ENCODE measurements around the gene NEUROG3.
"Not testable (repeated sequence)": the region's sequence is repeated elsewhere in the genome, so short reads cannot be mapped to it uniquely, and the experiment has no call there.

Gene NEUROG3

GRCh38 chr10:69572159-69573055 is 815 bp downstream of the NEUROG3 start:
- no peak for DNase-seq (ENCODE audit: low read depth, low spot score)

GRCh38 chr10:69571618-69572158 is 1.5 kb downstream of the NEUROG3 start:
- no peak for DNase-seq (ENCODE audit: low read depth, low spot score)

- no peak for DNase-seq (ENCODE audit: low read depth, low spot score)
Measured at GRCh38 chr10:69570050-69570816, 3.0 kb downstream of the NEUROG3 start.

GRCh38 chr10:69569396-69569934 is 3.8 kb downstream of the NEUROG3 start:
- no peak for DNase-seq (ENCODE audit: low read depth, low spot score)

GRCh38 chr10:69568472-69569395 is 4.5 kb downstream of the NEUROG3 start:
- DNase-seq (ENCODE audit: low read depth, low spot score): no peak

- no peak for DNase-seq (ENCODE audit: low read depth, low spot score)
Measured at GRCh38 chr10:69567920-69568319, 5.3 kb downstream of the NEUROG3 start.

GRCh38 chr10:69562731-69563254 is 10.4 kb downstream of the NEUROG3 start:
- no peak for DNase-seq (ENCODE audit: low read depth, low spot score)

- DNase-seq (ENCODE audit: low read depth, low spot score): no peak
Measured at GRCh38 chr10:69559525-69559924, 13.7 kb downstream of the NEUROG3 start.

- DNase-seq (ENCODE audit: low read depth, low spot score): no peak
Measured at GRCh38 chr10:69558559-69558958, 14.7 kb downstream of the NEUROG3 start.

GRCh38 chr10:69554611-69555010 is 18.6 kb downstream of the NEUROG3 start:
- DNase-seq (ENCODE audit: low read depth, low spot score): no peak

- DNase-seq (ENCODE audit: low read depth, low spot score): no peak
Measured at GRCh38 chr10:69553328-69553727, 19.9 kb downstream of the NEUROG3 start.

GRCh38 chr10:69552268-69552667 is 21.0 kb downstream of the NEUROG3 start:
- no peak for DNase-seq (ENCODE audit: low read depth, low spot score)

GRCh38 chr10:69549959-69550358 is 23.3 kb downstream of the NEUROG3 start:
- DNase-seq (ENCODE audit: low read depth, low spot score): no peak

- no peak for DNase-seq (ENCODE audit: low read depth, low spot score)
Measured at GRCh38 chr10:69541463-69541862, 31.8 kb downstream of the NEUROG3 start.

GRCh38 chr10:69538461-69538860 is 34.8 kb downstream of the NEUROG3 start:
- no peak for DNase-seq (ENCODE audit: low read depth, low spot score)

- DNase-seq (ENCODE audit: low read depth, low spot score): no peak
Measured at GRCh38 chr10:69537449-69537848, 35.8 kb downstream of the NEUROG3 start.

GRCh38 chr10:69536521-69536920 is 36.7 kb downstream of the NEUROG3 start:
- not testable (repeated sequence) for DNase-seq (ENCODE audit: low read depth, low spot score)

GRCh38 chr10:69533658-69534057 is 39.6 kb downstream of the NEUROG3 start:
- DNase-seq (ENCODE audit: low read depth, low spot score): no peak

GRCh38 chr10:69527961-69528360 is 45.3 kb downstream of the NEUROG3 start:
- DNase-seq (ENCODE audit: low read depth, low spot score): no peak

Data from iPS DF 19.7 (cell line).